Measurements from ENCODE around the gene NPAS3. TPM values are rescaled to one million over a fixed set of nuclear protein-coding genes. Genes with fewer than 3 reads are reported as not detected.

NPAS3 gene
- total and polyA plus RNA-seq, 2 of the 13 experiments (the other 11 are each of a cell fraction or from before 2014, with no cell fraction given) = not detected

DNA sequence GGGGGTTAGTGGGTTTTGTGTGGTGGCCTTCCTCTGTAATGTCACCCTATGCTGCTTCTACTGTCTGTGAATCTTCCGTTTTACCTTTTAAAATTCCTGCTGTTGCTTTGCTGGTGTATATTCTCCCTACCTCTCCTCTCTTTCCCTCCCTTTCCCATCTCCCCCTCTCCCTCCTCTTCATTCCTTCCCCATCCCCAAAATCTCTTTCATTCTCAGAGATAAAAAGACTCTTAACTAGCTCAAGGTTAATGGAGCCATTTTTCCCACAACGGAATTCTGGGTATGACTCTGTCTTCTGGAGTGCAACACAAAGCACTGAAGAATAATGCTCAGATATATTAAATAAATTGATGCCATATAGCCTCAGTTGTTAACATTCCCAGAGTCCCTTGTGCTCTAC, 864.1 kb downstream of the NPAS3 start:
- ChIA-PET POLR2A (no interaction called here), CTCF (ENCODE audit: low intra/inter-chr PET ratio, low total read pairs) (no interaction called here)
- DNase-seq (ENCODE audit: low spot score) = no peak
- Histone ChIP-seq H3K9me3 (ENCODE audit: low read length) (no peaks in the 10 kb centered on the region), H3K4me3 (replicated peaks in 1 of 3; ENCODE audit: insufficient read depth in 1 of 3, low read depth in 2 of 3, low read length in 3 of 3) (no peak overlapping the region), H3K4me1 (ENCODE audit: insufficient read depth, low read length) (no peaks in the 10 kb centered on the region), H3K9ac (ENCODE audit: insufficient read depth, low read depth, low read length) (no peak overlapping the region), H3K27ac (ENCODE audit: extremely low read length, insufficient read depth, low read length) (no peak overlapping the region), H3K4me2 (ENCODE audit: low read depth, low read length) (no peak overlapping the region), H3K36me3 (replicated peaks in 1 of 2; ENCODE audit: control insufficient read depth in 1 of 2, insufficient read depth in 2 of 2, low read length in 2 of 2) (no peaks in the 10 kb centered on the region), H3K79me2 (ENCODE audit: insufficient read depth, low read length) (no peaks in the 10 kb centered on the region), H2AFZ (ENCODE audit: low read length) (no peak overlapping the region), H3K27me3 (ENCODE audit: control insufficient read depth in 1 of 2, insufficient read depth in 2 of 2, low read length in 2 of 2) (no peaks in the 10 kb centered on the region), H4K20me1 (ENCODE audit: insufficient read depth, low read length) (no peaks in the 10 kb centered on the region)
- no peak for FAIRE-seq
- TF ChIP-seq PCBP2 (optimal IDR thresholded peaks at IDR 0.05; ENCODE audit: low read depth, low read length, poor library complexity, severe bottlenecking) (peak; percentile 95), RBM22 (optimal IDR thresholded peaks at IDR 0.05; ENCODE audit: low read length) (no peak)
- in situ Hi-C loops (cut with HindIII; ENCODE audit: extremely low pct_ligation_motif_present, low pct_unique_long_range_greater_than_20kb) = no loop called here
- ATAC-seq = no peak
- intact Hi-C loops (cut with micrococcal nuclease; ENCODE audit: unreplicated experiment) = no loop called here
- no TSS peak for BruUV-seq (replicated peaks)
- 2% methylated on average over 2 of the region's 2 CpGs for WGBS (ENCODE audit: low lambda C conversion rate)

DNA sequence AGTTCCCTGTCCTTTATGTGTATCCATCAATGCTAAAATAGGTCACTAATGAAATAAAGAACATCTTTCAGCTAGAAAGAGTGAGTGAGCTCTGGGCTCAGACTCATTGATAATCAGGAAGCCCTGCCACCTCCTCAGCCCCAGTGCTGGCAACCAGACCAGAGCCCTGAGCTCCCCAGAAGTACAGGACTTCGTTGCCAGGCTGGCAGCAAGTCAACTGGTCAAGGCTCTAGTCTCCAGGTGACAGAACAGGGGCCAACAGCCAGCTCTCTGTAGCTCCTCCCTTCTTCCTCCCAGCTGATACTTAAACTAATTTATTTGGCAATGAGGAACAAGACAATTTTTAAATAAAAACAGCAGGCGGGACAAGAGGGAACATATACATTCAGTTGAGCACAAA, 866.9 kb downstream of the NPAS3 start:
- Histone ChIP-seq H3K27ac (ENCODE audit: extremely low read length, insufficient read depth, low read length) (no peak overlapping the region), H3K4me3 (replicated peaks in 1 of 3; ENCODE audit: insufficient read depth in 1 of 3, low read depth in 2 of 3, low read length in 3 of 3) (no peak overlapping the region), H3K79me2 (ENCODE audit: insufficient read depth, low read length) (no peaks in the 10 kb centered on the region), H3K4me2 (ENCODE audit: low read depth, low read length) (no peak overlapping the region), H4K20me1 (ENCODE audit: insufficient read depth, low read length) (no peaks in the 10 kb centered on the region), H3K27me3 (ENCODE audit: control insufficient read depth in 1 of 2, insufficient read depth in 2 of 2, low read length in 2 of 2) (no peaks in the 10 kb centered on the region), H3K9me3 (ENCODE audit: low read length) (no peaks in the 10 kb centered on the region), H3K36me3 (replicated peaks in 1 of 2; ENCODE audit: control insufficient read depth in 1 of 2, insufficient read depth in 2 of 2, low read length in 2 of 2) (no peaks in the 10 kb centered on the region), H3K9ac (ENCODE audit: insufficient read depth, low read depth, low read length) (no peak overlapping the region), H2AFZ (ENCODE audit: low read length) (no peak overlapping the region), H3K4me1 (ENCODE audit: insufficient read depth, low read length) (no peaks in the 10 kb centered on the region)
- no peak for DNase-seq (ENCODE audit: low spot score)
- POLR2A ChIA-PET = no interaction called here
- ATAC-seq = no peak
- CTCF ChIA-PET (ENCODE audit: low intra/inter-chr PET ratio, low total read pairs) = no interaction called here
- BruUV-seq (replicated peaks) = no TSS peak
- intact Hi-C loops (cut with micrococcal nuclease; ENCODE audit: unreplicated experiment) (no loop called here), in situ Hi-C loops (cut with HindIII; ENCODE audit: extremely low pct_ligation_motif_present, low pct_unique_long_range_greater_than_20kb) (no loop called here)
- no peak for FAIRE-seq
- no peak for TF ChIP-seq TCF12 (IDR thresholded peaks at IDR 0.05)
- TF ChIP-seq TCF12 (CRISPR knock-in tag; IDR thresholded peaks at IDR 0.05) = no peak
- no peak for TF ChIP-seq KLF13 (CRISPR knock-in tag; IDR thresholded peaks at IDR 0.05)
- TF ChIP-seq ZNF121 (CRISPR knock-in tag; IDR thresholded peaks at IDR 0.05) = no peak
- TF ChIP-seq REL (CRISPR knock-in tag; conservative IDR thresholded peaks at IDR 0.05) = no peak
- no peak for TF ChIP-seq ZNF616 (CRISPR knock-in tag; IDR thresholded peaks at IDR 0.05; ENCODE audit: low read depth)
- no peak for TF ChIP-seq NFE2 (CRISPR knock-in tag; IDR thresholded peaks at IDR 0.05)
- TF ChIP-seq, protein P1, sequence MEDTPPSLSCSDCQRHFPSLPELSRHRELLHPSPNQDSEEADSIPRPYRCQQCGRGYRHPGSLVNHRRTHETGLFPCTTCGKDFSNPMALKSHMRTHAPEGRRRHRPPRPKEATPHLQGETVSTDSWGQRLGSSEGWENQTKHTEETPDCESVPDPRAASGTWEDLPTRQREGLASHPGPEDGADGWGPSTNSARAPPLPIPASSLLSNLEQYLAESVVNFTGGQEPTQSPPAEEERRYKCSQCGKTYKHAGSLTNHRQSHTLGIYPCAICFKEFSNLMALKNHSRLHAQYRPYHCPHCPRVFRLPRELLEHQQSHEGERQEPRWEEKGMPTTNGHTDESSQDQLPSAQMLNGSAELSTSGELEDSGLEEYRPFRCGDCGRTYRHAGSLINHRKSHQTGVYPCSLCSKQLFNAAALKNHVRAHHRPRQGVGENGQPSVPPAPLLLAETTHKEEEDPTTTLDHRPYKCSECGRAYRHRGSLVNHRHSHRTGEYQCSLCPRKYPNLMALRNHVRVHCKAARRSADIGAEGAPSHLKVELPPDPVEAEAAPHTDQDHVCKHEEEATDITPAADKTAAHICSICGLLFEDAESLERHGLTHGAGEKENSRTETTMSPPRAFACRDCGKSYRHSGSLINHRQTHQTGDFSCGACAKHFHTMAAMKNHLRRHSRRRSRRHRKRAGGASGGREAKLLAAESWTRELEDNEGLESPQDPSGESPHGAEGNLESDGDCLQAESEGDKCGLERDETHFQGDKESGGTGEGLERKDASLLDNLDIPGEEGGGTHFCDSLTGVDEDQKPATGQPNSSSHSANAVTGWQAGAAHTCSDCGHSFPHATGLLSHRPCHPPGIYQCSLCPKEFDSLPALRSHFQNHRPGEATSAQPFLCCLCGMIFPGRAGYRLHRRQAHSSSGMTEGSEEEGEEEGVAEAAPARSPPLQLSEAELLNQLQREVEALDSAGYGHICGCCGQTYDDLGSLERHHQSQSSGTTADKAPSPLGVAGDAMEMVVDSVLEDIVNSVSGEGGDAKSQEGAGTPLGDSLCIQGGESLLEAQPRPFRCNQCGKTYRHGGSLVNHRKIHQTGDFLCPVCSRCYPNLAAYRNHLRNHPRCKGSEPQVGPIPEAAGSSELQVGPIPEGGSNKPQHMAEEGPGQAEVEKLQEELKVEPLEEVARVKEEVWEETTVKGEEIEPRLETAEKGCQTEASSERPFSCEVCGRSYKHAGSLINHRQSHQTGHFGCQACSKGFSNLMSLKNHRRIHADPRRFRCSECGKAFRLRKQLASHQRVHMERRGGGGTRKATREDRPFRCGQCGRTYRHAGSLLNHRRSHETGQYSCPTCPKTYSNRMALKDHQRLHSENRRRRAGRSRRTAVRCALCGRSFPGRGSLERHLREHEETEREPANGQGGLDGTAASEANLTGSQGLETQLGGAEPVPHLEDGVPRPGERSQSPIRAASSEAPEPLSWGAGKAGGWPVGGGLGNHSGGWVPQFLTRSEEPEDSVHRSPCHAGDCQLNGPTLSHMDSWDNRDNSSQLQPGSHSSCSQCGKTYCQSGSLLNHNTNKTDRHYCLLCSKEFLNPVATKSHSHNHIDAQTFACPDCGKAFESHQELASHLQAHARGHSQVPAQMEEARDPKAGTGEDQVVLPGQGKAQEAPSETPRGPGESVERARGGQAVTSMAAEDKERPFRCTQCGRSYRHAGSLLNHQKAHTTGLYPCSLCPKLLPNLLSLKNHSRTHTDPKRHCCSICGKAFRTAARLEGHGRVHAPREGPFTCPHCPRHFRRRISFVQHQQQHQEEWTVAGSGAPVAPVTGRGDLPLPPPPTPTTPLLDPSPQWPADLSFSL (CRISPR knock-in tag; IDR thresholded peaks at IDR 0.05) = no peak
- no peak for TF ChIP-seq DPF2 (CRISPR knock-in tag; IDR thresholded peaks at IDR 0.05; ENCODE audit: borderline replicate concordance, low read depth)
- no peak for TF ChIP-seq KDM5A (IDR thresholded peaks at IDR 0.05; ENCODE audit: borderline replicate concordance, low read length)
- 18% methylated on average over 2 of the region's 2 CpGs for WGBS (ENCODE audit: low lambda C conversion rate)

Data from HepG2 (cell line).